GM23338 (cell line): ENCODE measurements around the gene RALGPS1. TPM values are rescaled to one million over a fixed set of nuclear protein-coding genes. Genes with fewer than 3 reads are reported as not detected.

Source experiments
- ATAC-seq: fragments of 200-7000 bp; cut with Tn5 transposase; 3 replicates; pipeline ENCODE4 v1.9.1; 2020
- DNase-seq: peaks from one replicate; pipeline ENCODE4 v3.0.0-alpha.2; 2015; ENCODE audit warnings: low spot score
- H2AFZ ChIP-seq: fragments of 200-600 bp; sonication (generic); 2 replicates; pipeline ENCODE4 v1.8.0; 2016; ENCODE audit warnings: antibody characterized with exemption, mild to moderate bottlenecking, moderate library complexity
- H3F3A ChIP-seq: fragments of 200-600 bp; sonication (generic); replicated peaks from 2 replicates; pipeline ENCODE4 v1.8.0; 2017; ENCODE audit warnings: antibody characterized with exemption, mixed run types, low read depth
- H3K27ac ChIP-seq: fragments of 200-600 bp; sonication (generic); 2 replicates; pipeline ENCODE4 v1.6.1; 2016; ENCODE audit warnings: low read depth
- H3K27me3 ChIP-seq: fragments of 200-600 bp; sonication (generic); 2 replicates; pipeline ENCODE4 v1.8.0; 2016; ENCODE audit warnings: mild to moderate bottlenecking, mixed run types, moderate library complexity; ENCODE audit not compliant: insufficient read depth
- H3K36me3 ChIP-seq: fragments of 200-600 bp; sonication (generic); 2 replicates; pipeline ENCODE4 v1.8.0; 2016; ENCODE audit warnings: mild to moderate bottlenecking; ENCODE audit not compliant: insufficient read depth
- H3K4me1 ChIP-seq: fragments of 200-600 bp; sonication (generic); 2 replicates; pipeline ENCODE4 v1.8.0; 2016; ENCODE audit warnings: mild to moderate bottlenecking, moderate library complexity; ENCODE audit not compliant: insufficient read depth
- H3K4me2 ChIP-seq: fragments of 200-600 bp; sonication (generic); 2 replicates; pipeline ENCODE4 v1.7.1; 2017; ENCODE audit warnings: mixed run types
- H3K4me3 ChIP-seq: fragments of 200-600 bp; sonication (generic); 2 replicates; pipeline ENCODE4 v1.6.1; 2016; ENCODE audit warnings: mixed run types
- H3K79me2 ChIP-seq: fragments of 200-600 bp; sonication (generic); replicated peaks from 2 replicates; pipeline ENCODE4 v1.8.0; 2017; ENCODE audit warnings: mild to moderate bottlenecking; ENCODE audit not compliant: insufficient read depth
- H3K9me2 ChIP-seq: fragments of 200-600 bp; sonication (generic); 2 replicates; pipeline ENCODE4 v1.8.0; 2017; ENCODE audit not compliant: insufficient read depth
- H4K20me1 ChIP-seq: fragments of 200-600 bp; sonication (generic); replicated peaks from 2 replicates; pipeline ENCODE4 v1.8.0; 2017; ENCODE audit warnings: mild to moderate bottlenecking; ENCODE audit not compliant: insufficient read depth
- H3K27ac Mint-ChIP-seq: 2 replicates; pipeline ENCODE4 v1.8.0; 2020; ENCODE audit warnings: inconsistent platforms, mild to moderate bottlenecking, moderate library complexity, mixed read lengths
- H3K27me3 Mint-ChIP-seq: 3 replicates; pipeline ENCODE4 v1.8.0; 2022; ENCODE audit warnings: low read depth, mild to moderate bottlenecking, moderate library complexity, mixed read lengths, inconsistent platforms; ENCODE audit not compliant: insufficient read depth, poor library complexity
- H3K36me3 Mint-ChIP-seq: 3 replicates; pipeline ENCODE4 v1.8.0; 2021; ENCODE audit warnings: low read depth, mild to moderate bottlenecking, inconsistent platforms, moderate library complexity, mixed read lengths
- H3K4me1 Mint-ChIP-seq: 3 replicates; pipeline ENCODE4 v1.8.0; 2020; ENCODE audit warnings: mild to moderate bottlenecking, inconsistent platforms, mixed read lengths
- H3K4me3 Mint-ChIP-seq: 3 replicates; pipeline ENCODE4 v1.8.0; 2021; ENCODE audit warnings: moderate library complexity, mild to moderate bottlenecking, inconsistent platforms, mixed read lengths
- H3K9me3 Mint-ChIP-seq: 3 replicates; pipeline ENCODE4 v1.8.0; 2020; ENCODE audit warnings: moderate library complexity, mild to moderate bottlenecking, inconsistent platforms, mixed read lengths
- CTCF ChIP-seq, 2 experiments: fragments of 200-600 bp in 1 of 2; sonication (generic) in 1 of 2; conservative IDR thresholded peaks; 2 replicates each; pipeline versions ENCODE4 v1.5.1 to v1.6.1; 2016 to 2017; ENCODE audit warnings: antibody characterized with exemption in 2 of 2, low read depth in 2 of 2, mild to moderate bottlenecking in 2 of 2, moderate library complexity in 1 of 2
- NANOG ChIP-seq: IDR thresholded peaks from 2 replicates; pipeline ENCODE4 v1.6.1; 2016; ENCODE audit warnings: antibody characterized with exemption, borderline replicate concordance
- STAT1 ChIP-seq: IDR thresholded peaks from one replicate; pipeline ENCODE4 v1.6.1; 2016; ENCODE audit warnings: antibody characterized with exemption; ENCODE audit not compliant: unreplicated experiment
- ZNF331 ChIP-seq: fragments of 250-450 bp; sonication (Bioruptor Pico); IDR thresholded peaks from 2 replicates; pipeline ENCODE4 v1.5.0; 2020; ENCODE audit warnings: low read depth, mild to moderate bottlenecking, moderate library complexity
- ZNF462 ChIP-seq: fragments of 250-450 bp; sonication (Bioruptor Pico); IDR thresholded peaks from 2 replicates; pipeline ENCODE4 v1.5.0; 2020; ENCODE audit warnings: mild to moderate bottlenecking, moderate library complexity
- polyA plus RNA-seq: library from polyadenylated mRNA; unstranded; fragments of >200 nt; fragmentation: Nextera tagmentation; extraction: Ambion mirVana; gene quantifications from 2 replicates; pipeline ENCODE4 v1.2.1, GENCODE V29; 2016
- total RNA-seq: library from RNA; depleted of rRNA; stranded (reverse); fragments of >200 nt; shearing (Covaris generic); gene quantifications from 2 replicates; pipeline ENCODE4 v1.2.3, GENCODE V29; 2014
- TF ChIP-seq, protein P1 (sequence below): IDR thresholded peaks from 2 replicates; pipeline ENCODE4 v1.6.1; 2016; ENCODE audit warnings: antibody characterized with exemption
- TF ChIP-seq, protein P2 (sequence below): IDR thresholded peaks from one replicate; pipeline ENCODE4 v1.6.1; 2018; ENCODE audit warnings: antibody characterized with exemption; ENCODE audit not compliant: unreplicated experiment

RALGPS1 gene
- total and polyA plus RNA-seq, 2 experiments from 2014 or later, result 18.2 to 57.1 TPM

- no peaks in the 10 kb centered on the region for H3K36me3 ChIP-seq
- peaks cover 6% of the 10 kb centered on the region for H3K27me3 Mint-ChIP-seq
- TF ChIP-seq ZNF462 (CRISPR knock-in tag) (no peak), ZNF331 (no peak), NANOG (no peak)
- no peaks in the 10 kb centered on the region for H3K27me3 ChIP-seq
- DNase-seq (no peak), ATAC-seq (no peak)
- H3F3A ChIP-seq, result no peaks in the 10 kb centered on the region
- no peak overlapping the region for H3K4me3 Mint-ChIP-seq
- H3K4me2 ChIP-seq, result no peak overlapping the region
- H3K9me3 Mint-ChIP-seq, result no peaks in the 10 kb centered on the region
- no peaks in the 10 kb centered on the region for H3K79me2 ChIP-seq
- no peaks in the 10 kb centered on the region for H4K20me1 ChIP-seq
- no peak overlapping the region for H3K4me3 ChIP-seq
- H3K4me1 ChIP-seq, result peaks cover 19% of the 10 kb centered on the region
- no peaks in the 10 kb centered on the region for H3K36me3 Mint-ChIP-seq
- no peak overlapping the region for H2AFZ ChIP-seq
- no peaks in the 10 kb centered on the region for H3K9me2 ChIP-seq
- H3K27ac ChIP-seq, result no peak overlapping the region
- H3K4me1 Mint-ChIP-seq, result peaks cover 42% of the 10 kb centered on the region
- no peak overlapping the region for H3K27ac Mint-ChIP-seq
These were observed 248.8 kb downstream of the RALGPS1 start for GRCh38 chr9:127163409-127163808.

DNA sequence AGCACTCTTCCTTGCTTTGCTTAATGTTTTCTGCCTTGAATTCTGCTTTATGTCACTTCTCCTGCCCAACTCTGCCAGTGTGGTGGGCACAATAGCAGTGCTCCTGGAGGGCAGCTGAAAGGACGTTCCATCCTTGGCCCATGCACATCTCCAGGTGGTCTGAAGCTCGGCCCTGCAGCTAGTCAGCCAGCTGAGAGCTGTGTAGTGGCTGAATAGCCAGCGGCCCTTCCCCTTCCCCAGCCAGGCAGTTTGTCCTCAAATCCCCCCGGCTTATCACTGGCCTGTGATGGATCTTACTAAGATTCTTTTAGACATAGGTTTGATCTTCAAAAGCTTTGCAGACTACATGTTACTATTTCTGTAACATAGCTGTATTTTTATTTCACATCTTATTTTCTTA, 250.5 kb downstream of the RALGPS1 start:
- Mint-ChIP-seq H3K36me3 (no peaks in the 10 kb centered on the region), H3K27ac (no peak overlapping the region), H3K4me1 (peaks cover 30% of the 10 kb centered on the region), H3K27me3 (peaks cover 5% of the 10 kb centered on the region), H3K4me3 (no peak overlapping the region), H3K9me3 (no peaks in the 10 kb centered on the region)
- ATAC-seq (peak; percentile 77), DNase-seq (no peak)
- H3K27ac ChIP-seq, result no peak overlapping the region
- H3F3A ChIP-seq, result no peaks in the 10 kb centered on the region
- no peak overlapping the region for H3K4me2 ChIP-seq
- TF ChIP-seq STAT1 (no peak), ZNF331 (no peak), CTCF (conservative IDR thresholded peaks at IDR 0.05; ENCODE audit: low read depth in 2 of 2) (no peak), NANOG (no peak)
- TF ChIP-seq, protein P1, sequence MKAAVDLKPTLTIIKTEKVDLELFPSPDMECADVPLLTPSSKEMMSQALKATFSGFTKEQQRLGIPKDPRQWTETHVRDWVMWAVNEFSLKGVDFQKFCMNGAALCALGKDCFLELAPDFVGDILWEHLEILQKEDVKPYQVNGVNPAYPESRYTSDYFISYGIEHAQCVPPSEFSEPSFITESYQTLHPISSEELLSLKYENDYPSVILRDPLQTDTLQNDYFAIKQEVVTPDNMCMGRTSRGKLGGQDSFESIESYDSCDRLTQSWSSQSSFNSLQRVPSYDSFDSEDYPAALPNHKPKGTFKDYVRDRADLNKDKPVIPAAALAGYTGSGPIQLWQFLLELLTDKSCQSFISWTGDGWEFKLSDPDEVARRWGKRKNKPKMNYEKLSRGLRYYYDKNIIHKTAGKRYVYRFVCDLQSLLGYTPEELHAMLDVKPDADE, result no peak
- TF ChIP-seq, protein P2, sequence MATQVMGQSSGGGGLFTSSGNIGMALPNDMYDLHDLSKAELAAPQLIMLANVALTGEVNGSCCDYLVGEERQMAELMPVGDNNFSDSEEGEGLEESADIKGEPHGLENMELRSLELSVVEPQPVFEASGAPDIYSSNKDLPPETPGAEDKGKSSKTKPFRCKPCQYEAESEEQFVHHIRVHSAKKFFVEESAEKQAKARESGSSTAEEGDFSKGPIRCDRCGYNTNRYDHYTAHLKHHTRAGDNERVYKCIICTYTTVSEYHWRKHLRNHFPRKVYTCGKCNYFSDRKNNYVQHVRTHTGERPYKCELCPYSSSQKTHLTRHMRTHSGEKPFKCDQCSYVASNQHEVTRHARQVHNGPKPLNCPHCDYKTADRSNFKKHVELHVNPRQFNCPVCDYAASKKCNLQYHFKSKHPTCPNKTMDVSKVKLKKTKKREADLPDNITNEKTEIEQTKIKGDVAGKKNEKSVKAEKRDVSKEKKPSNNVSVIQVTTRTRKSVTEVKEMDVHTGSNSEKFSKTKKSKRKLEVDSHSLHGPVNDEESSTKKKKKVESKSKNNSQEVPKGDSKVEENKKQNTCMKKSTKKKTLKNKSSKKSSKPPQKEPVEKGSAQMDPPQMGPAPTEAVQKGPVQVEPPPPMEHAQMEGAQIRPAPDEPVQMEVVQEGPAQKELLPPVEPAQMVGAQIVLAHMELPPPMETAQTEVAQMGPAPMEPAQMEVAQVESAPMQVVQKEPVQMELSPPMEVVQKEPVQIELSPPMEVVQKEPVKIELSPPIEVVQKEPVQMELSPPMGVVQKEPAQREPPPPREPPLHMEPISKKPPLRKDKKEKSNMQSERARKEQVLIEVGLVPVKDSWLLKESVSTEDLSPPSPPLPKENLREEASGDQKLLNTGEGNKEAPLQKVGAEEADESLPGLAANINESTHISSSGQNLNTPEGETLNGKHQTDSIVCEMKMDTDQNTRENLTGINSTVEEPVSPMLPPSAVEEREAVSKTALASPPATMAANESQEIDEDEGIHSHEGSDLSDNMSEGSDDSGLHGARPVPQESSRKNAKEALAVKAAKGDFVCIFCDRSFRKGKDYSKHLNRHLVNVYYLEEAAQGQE, result no peak
- H3K27me3 ChIP-seq, result no peaks in the 10 kb centered on the region
- no peaks in the 10 kb centered on the region for H3K9me2 ChIP-seq
- no peaks in the 10 kb centered on the region for H3K79me2 ChIP-seq
- H3K4me3 ChIP-seq, result no peak overlapping the region
- H3K4me1 ChIP-seq, result peaks cover 5% of the 10 kb centered on the region; the same call in 1 of the 2 replicates
- no peaks in the 10 kb centered on the region; the same call in 1 of the 2 replicates for H4K20me1 ChIP-seq
- no peak overlapping the region for H2AFZ ChIP-seq
- no peaks in the 10 kb centered on the region for H3K36me3 ChIP-seq
